GM19099 (cell line): ENCODE measurements around the gene NPW.
A peak's percentile ranks its signal among the peaks of the same experiment; 100 is the strongest.

Experiments used
- POLR2A ChIP-seq: IDR thresholded peaks from 3 replicates; pipeline ENCODE4 v1.6.1; 2011; ENCODE audit warnings: low read depth; ENCODE audit not compliant: insufficient read length; ENCODE audit errors: extremely low read depth

The NPW gene

DNA sequence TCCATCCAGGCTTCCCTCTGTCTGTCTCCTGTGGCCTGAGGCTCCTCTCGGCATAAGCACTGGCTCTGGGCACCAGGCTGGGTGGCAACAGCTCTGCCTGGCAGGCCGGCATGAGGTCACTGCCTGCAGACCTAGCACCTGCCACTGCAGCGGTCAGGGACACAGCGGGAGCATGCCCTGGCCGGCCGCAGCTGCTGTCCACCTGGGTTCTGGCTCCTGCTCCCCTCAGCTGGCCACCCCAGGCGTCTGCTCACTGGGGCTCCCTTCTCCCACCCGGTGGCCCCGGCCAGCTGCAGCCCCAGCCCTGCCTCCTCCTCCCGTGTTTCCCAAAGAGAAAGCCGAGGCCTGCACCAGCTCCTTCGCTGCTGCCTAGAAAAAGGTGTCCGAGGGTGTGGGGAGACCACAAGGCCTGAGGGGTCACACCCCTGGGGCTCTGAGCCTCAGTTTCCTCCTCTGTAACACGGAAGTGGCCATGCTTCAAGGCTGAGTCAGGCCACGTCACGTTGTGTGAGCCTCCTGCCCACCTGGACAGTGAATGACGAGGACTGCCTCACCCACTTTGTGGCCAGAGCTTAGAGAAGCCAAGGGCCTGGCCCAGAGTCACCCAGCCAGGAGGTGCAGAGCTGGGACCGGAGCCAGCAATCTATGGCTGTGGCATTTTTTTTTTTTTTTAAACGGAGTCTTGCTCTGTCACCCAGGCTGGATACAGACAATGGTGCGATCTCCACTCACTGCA is 21.4 kb downstream of the NPW start:
- TF ChIP-seq POLR2A: no peak

- no peak for TF ChIP-seq POLR2A
These were observed 22.8 kb downstream of the NPW start for GRCh38 chr16:2042171-2042985.

GRCh38 chr16:2042986-2043666 is 23.5 kb downstream of the NPW start:
- TF ChIP-seq POLR2A: no peak

GRCh38 chr16:2043667-2044451 is 24.3 kb downstream of the NPW start:
- no peak for TF ChIP-seq POLR2A

DNA sequence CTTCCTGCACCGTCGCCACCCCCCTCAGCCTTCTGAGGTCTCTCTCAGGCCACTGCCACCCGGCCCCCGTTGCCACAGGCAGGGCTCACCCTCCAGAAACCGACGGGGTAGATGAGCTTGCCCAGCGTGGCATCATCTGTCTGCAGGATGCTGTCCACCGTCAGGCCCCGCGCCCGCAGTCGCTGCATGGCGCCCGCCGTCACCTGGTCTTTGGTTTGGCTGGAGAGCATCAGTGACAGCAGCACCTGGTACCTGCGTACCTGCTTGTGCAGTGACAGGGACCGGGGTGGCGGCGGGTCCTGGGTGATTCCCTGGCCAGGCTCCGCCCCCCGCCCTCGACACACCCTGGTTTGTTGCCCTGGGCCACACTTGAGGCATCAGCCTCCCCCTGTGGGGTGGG is 25.0 kb downstream of the NPW start:
- TF ChIP-seq POLR2A: no peak

- TF ChIP-seq POLR2A: no peak
These were observed 26.6 kb downstream of the NPW start for GRCh38 chr16:2045965-2046892.

GRCh38 chr16:2046893-2047329 is 27.3 kb downstream of the NPW start:
- TF ChIP-seq POLR2A: no peak

DNA sequence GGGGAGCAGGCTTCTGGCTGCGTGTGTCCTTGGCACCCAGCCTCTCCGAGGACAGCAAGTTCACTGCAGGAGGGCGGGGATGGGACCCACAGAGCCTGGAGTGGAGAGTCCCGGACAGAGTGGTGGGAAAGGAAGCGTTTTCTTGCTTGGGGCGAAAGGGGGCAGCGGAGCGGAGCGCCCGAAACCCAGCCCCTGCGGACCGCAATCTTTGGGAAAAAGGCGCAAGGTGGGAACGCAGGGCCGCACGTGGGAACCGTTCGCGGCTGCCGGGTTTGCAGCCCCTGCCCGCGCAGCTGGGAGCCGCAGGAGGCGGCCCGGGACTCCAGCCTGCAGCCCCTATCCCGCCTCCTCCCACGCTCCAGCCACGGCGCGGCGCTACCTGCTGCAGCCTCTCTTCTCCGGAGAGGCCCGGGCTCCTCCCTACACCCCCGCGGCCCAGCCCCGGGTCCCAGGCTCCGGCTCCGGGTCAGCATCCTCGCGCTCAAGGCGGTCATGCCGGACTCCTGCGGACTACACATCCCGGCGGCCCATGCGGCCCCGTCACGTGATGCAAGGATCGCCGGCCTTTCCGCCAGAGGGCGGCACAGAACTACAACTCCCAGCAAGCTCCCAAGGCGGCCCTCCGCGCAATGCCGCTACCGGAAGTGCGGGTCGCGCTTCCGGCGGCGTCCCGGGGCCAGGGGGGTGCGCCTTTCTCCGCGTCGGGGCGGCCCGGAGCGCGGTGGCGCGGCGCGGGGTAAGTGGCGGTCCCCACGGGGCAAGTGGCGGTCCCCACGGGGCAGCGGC is 27.9 kb downstream of the NPW start, which contains the start of the genes NTHL1 and TSC2:
Gene NTHL1, minus strand, starts transcription at position 505 of the 786 bp plus-strand sequence. Its CDS starts 11 bp downstream, at position 494.
Gene TSC2, plus strand, starts transcription at position 656 of the 786 bp plus-strand sequence. CDS start 631 bp downstream, outside the sequence.
- peak; percentile 77 for TF ChIP-seq POLR2A

GRCh38 chr16:2048116-2048543 is 28.5 kb downstream of the NPW start:
- no peak for TF ChIP-seq POLR2A

DNA sequence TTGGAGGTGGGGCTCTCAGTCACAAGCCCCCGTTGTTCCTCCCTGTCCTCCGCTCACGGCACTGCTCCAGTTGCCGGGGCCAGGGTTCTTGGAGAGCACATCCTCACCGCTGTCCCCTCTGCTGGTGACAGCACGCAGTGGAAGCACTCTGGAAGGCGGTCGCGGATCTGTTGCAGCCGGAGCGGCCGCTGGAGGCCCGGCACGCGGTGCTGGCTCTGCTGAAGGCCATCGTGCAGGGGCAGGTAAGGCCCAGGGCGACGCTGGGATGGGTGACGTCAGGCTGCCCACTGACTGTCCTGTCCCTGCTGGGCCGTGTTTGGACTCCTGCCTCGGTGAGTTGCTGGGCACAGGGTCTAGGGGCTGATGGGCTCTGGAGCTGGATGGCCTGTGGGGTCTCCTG is 33.6 kb downstream of the NPW start:
- no peak for TF ChIP-seq POLR2A

GRCh38 chr16:2053897-2054296 is 34.3 kb downstream of the NPW start:
- TF ChIP-seq POLR2A: no peak

- no peak for TF ChIP-seq POLR2A
These were observed 35.1 kb downstream of the NPW start for GRCh38 chr16:2054543-2055245.
